ENCODE measurements around the gene OLFML2B.

GRCh38 chr1:162055062-162055461, 31.4 kb upstream of the OLFML2B start:
- no peak for TF ChIP-seq EZH2 (IDR thresholded peaks at IDR 0.05; ENCODE audit: borderline replicate concordance, low read depth, low read length, severe bottlenecking)
- TF ChIP-seq, protein P1, sequence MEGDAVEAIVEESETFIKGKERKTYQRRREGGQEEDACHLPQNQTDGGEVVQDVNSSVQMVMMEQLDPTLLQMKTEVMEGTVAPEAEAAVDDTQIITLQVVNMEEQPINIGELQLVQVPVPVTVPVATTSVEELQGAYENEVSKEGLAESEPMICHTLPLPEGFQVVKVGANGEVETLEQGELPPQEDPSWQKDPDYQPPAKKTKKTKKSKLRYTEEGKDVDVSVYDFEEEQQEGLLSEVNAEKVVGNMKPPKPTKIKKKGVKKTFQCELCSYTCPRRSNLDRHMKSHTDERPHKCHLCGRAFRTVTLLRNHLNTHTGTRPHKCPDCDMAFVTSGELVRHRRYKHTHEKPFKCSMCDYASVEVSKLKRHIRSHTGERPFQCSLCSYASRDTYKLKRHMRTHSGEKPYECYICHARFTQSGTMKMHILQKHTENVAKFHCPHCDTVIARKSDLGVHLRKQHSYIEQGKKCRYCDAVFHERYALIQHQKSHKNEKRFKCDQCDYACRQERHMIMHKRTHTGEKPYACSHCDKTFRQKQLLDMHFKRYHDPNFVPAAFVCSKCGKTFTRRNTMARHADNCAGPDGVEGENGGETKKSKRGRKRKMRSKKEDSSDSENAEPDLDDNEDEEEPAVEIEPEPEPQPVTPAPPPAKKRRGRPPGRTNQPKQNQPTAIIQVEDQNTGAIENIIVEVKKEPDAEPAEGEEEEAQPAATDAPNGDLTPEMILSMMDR (IDR thresholded peaks at IDR 0.05; ENCODE audit: borderline replicate concordance, extremely low read depth, low read length, poor library complexity, severe bottlenecking): no peak
